Urinary bladder (tissue), 4 donors: Measurements from ENCODE around the gene PDCD11. TPM values are rescaled to one million over a fixed set of nuclear protein-coding genes. Genes with fewer than 3 reads are reported as not detected.
"Not testable (repeated sequence)": the region's sequence is repeated elsewhere in the genome, so short reads cannot be mapped to it uniquely, and the experiment has no call there.

Experiments
- DNase-seq: peaks from one replicate; pipeline ENCODE4 v3.0.0-alpha.2; 2015; ENCODE audit errors: extremely low spot score
- H3K27ac ChIP-seq: one replicate; pipeline ENCODE4 v1.5.1; 2013; ENCODE audit warnings: low read depth, mild to moderate bottlenecking, moderate library complexity
- H3K36me3 ChIP-seq: one replicate; pipeline ENCODE4 v1.6.1; 2013; ENCODE audit warnings: mild to moderate bottlenecking, moderate library complexity; ENCODE audit not compliant: insufficient read depth
- H3K4me1 ChIP-seq: one replicate; pipeline ENCODE4 v1.6.1; 2013; ENCODE audit warnings: mild to moderate bottlenecking, moderate library complexity; ENCODE audit not compliant: insufficient read depth
- H3K4me3 ChIP-seq: one replicate; pipeline ENCODE4 v1.5.1; 2013; ENCODE audit warnings: low read depth, low read length
- WGBS: extraction: QIAGEN DNeasy Blood & Tissue Kit; methylation state at CpG from one replicate; pipeline ENCODE4 v1.1.7; 2013; 5-methylcytosine and 5-hydroxymethylcytosine counted together
- polyA plus RNA-seq: library from polyadenylated mRNA; stranded (reverse); fragments of 200-250 nt; gene quantifications from one replicate; pipeline ENCODE4 v1.2.3, GENCODE V29; 2013
- total RNA-seq: library from RNA; depleted of rRNA; stranded (reverse); fragments of >200 nt; gene quantifications from one replicate; pipeline ENCODE4 v1.2.3, GENCODE V29; 2014
- donor health status: healthy with polysubstance abuse.
- donor health status: healthy.

PDCD11 gene
- total and polyA plus RNA-seq, 2 donors = 14.9 to 19.7 TPM

DNA sequence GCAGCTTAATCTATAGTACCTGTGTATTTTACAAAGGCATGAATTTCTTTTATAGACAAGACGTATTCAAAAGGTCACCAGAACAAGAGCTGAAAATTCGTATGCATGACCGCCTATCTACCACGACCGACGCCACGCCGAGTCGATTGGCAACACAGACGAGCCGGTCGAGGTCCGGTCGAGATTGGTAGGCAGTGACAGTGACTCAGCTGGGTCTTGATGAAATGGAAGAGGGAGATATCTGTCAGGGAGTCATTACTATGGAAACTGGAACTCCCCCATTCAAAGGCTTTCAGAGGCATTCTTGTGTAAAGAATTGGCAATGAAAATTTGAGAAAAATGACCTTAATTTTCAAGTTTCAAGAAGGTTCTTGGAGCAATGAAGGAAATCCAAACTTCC, 2.2 kb upstream of the PDCD11 start:
- Histone ChIP-seq H3K4me3 (no peak overlapping the region), H3K27ac (no peak overlapping the region), H3K36me3 (peaks cover 2% of the 10 kb centered on the region), H3K4me1 (no peaks in the 10 kb centered on the region)
- DNase-seq = no peak
- 92% methylated on average over 14 of the region's 14 CpGs for WGBS

GRCh38 chr10:103395754-103396066, 716 bp upstream of the PDCD11 start:
- WGBS = 3% methylated on average over 11 of the region's 11 CpGs
- H3K36me3 ChIP-seq = peaks cover under 1% of the 10 kb centered on the region
- peak overlapping the region; percentile 74 for H3K27ac ChIP-seq
- DNase-seq = no peak
- H3K4me3 ChIP-seq = peak overlapping the region; percentile 86
- H3K4me1 ChIP-seq = no peaks in the 10 kb centered on the region

DNA sequence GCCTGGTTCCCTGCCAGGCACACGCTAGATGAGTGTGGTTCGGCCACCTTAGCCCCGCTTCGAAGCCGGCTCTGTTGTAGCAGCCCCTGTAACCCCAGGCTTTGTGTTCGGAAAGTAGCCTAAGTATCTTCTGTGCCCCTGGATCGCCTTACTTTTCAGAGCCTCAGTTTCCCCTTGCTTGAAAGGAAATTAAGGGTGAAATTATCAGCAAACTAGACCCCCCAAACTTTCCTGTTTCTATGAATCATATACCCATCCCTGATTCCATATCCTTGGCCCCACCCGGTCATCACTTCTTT, 312 bp downstream of the PDCD11 start:
- WGBS = 0% methylated on average over 8 of the region's 8 CpGs
- H3K27ac ChIP-seq = peak overlapping the region; percentile 13
- H3K4me3 ChIP-seq = peak overlapping the region; percentile 86
- DNase-seq = no peak
- H3K4me1 ChIP-seq = no peaks in the 10 kb centered on the region
- no peaks in the 10 kb centered on the region for H3K36me3 ChIP-seq

GRCh38 chr10:103397191-103397825, 882 bp downstream of the PDCD11 start:
- no peak for DNase-seq
- 56% methylated on average over 19 of the region's 19 CpGs for WGBS
- Histone ChIP-seq H3K4me1 (no peaks in the 10 kb centered on the region), H3K4me3 (peak overlapping the region; percentile 86), H3K27ac (no peak overlapping the region), H3K36me3 (no peaks in the 10 kb centered on the region)

DNA sequence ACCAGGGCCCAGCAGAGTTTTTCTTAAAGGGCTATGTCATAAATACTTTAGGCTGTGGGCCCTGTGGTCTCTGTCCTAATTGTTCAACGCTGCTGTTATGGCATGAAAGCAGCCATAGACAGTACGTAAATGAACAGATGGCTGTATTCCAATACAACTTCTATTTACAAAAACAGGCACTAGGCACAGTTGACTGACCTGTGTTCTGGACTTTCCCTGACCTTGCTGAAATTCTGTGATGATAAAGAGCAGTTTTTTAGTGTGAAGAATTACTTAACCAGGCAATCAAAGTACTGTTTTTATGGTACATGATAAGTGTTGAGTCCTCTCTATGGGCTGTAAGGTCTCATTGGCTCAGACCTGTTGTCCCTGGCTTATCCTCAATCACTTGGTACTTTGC, 17.1 kb downstream of the PDCD11 start:
- peaks cover 5% of the 10 kb centered on the region for H3K36me3 ChIP-seq

GRCh38 chr10:103415581-103415980, 19.2 kb downstream of the PDCD11 start:
- H3K4me3 ChIP-seq = no peak overlapping the region
- no peaks in the 10 kb centered on the region for H3K4me1 ChIP-seq
- H3K27ac ChIP-seq = no peak overlapping the region
- peaks cover 5% of the 10 kb centered on the region for H3K36me3 ChIP-seq
- WGBS = 81% methylated on average over 8 of the region's 8 CpGs
- DNase-seq = no peak

More for the DNA sequence above, 17.1 kb downstream of the PDCD11 start:
- Histone ChIP-seq H3K27ac (no peak overlapping the region), H3K4me1 (no peaks in the 10 kb centered on the region), H3K4me3 (no peak overlapping the region)
- WGBS = 88% methylated on average over 2 of the region's 2 CpGs
- no peak for DNase-seq

DNA sequence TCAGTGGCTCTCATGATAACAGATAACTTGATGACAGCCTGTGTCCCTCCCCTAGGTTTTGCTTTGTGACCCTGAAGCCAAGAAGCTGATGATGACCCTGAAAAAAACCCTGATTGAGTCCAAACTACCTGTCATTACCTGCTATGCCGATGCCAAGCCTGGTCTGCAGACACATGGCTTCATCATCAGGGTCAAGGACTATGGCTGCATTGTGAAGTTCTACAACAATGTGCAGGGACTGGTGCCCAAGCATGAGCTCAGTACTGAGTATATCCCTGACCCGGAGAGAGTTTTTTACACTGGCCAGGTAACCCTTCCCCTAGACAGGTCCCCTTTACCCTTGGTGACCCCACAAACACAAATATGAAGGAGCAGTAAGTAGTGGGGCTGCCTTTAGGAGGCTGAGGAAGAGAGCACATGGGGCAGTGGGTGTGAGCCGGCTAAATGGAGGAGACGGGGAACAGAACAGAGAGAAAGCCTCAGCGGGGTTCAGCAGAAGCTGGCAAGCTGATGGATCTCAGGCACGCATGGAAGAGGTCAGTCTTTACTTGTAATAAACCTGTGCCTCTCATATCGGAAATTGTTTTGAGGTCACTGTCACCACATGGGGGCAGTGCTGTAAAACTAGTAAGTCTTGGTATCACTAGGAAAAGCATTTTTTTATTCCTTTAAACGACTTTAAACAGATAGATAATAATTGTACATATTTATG, 20.2 kb downstream of the PDCD11 start:
- Histone ChIP-seq H3K27ac (no peak overlapping the region), H3K4me1 (no peaks in the 10 kb centered on the region), H3K36me3 (peaks cover 5% of the 10 kb centered on the region), H3K4me3 (no peak overlapping the region)
- WGBS = 46% methylated on average over 8 of the region's 8 CpGs
- peak; percentile 26 for DNase-seq

GRCh38 chr10:103417148-103417469, 20.7 kb downstream of the PDCD11 start:
- DNase-seq, H3K4me3 ChIP-seq, H3K4me1 ChIP-seq, H3K36me3 ChIP-seq, H3K27ac ChIP-seq: not testable (repeated sequence)
- 93% methylated on average over 5 of the region's 5 CpGs for WGBS

DNA sequence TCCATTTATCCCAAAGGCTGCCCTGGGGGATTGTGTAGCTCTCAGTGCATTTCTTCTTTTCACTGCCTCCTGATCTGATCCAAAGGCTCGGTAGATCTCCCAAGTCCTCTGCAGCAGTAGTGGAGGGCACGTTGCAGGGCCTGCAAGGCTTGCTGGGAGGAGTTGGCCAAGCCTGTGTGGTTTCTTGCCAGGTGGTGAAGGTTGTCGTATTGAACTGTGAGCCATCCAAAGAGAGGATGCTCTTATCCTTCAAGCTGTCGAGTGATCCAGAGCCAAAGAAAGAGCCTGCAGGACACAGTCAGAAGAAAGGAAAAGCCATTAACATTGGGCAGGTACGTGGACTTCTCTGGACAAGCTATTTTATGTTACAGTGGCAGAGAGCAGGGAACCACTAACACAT, 21.2 kb downstream of the PDCD11 start:
- 89% methylated on average over 5 of the region's 5 CpGs for WGBS

DNA sequence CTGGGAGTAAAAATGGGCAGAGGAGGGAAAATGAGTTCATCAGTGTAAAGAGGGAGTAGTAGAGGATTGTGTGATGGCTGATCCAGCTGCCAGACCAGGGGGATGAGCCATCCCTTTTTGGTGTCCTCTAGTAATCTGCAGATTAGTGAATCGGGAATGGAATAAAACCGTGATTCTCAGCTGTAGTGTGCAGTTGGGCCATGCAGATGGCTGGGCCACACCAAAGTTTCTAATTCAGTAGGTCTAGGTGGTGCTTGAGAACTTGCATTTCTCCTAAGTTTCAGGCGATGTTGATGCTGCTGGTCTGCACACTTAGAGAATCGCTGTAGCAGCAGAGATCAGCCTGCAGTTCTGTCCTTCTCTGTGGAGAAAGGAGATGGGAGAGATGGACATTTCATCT, 22.7 kb downstream of the PDCD11 start:
- Histone ChIP-seq H3K27ac (no peak overlapping the region), H3K4me1 (no peaks in the 10 kb centered on the region), H3K4me3 (no peak overlapping the region), H3K36me3 (no peaks in the 10 kb centered on the region)
- 94% methylated on average over 4 of the region's 4 CpGs for WGBS
- DNase-seq = no peak

More for the DNA sequence above, 21.2 kb downstream of the PDCD11 start:
- H3K36me3 ChIP-seq = peaks cover 5% of the 10 kb centered on the region
- H3K27ac ChIP-seq = no peak overlapping the region
- no peak for DNase-seq
- no peaks in the 10 kb centered on the region for H3K4me1 ChIP-seq
- H3K4me3 ChIP-seq = no peak overlapping the region

DNA sequence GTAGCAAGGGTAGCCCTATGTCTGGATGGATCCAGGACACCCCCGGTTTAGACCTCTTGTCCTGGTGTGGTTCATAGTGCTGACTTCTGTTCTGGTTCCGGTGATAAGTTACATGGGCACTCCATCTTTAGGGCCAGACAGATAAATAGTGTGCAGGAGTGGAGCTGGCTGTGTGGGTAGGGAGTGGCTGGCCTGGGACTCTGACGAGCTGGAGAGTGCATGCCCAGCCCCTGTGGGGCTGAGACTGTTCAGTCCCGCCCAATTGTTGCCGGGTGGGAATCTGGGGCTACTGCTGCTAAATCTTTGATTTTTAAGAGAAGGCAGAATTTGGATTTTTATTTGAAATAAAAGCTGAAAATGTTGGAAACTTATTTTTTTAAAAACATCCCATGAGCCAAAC, 27.3 kb downstream of the PDCD11 start:
- Histone ChIP-seq H3K4me1 (no peaks in the 10 kb centered on the region), H3K27ac (no peak overlapping the region), H3K36me3 (peaks cover 5% of the 10 kb centered on the region), H3K4me3 (no peak overlapping the region)
- DNase-seq = no peak
- 83% methylated on average over 5 of the region's 5 CpGs for WGBS

GRCh38 chr10:103427866-103428265, 31.4 kb downstream of the PDCD11 start:
- no peak for DNase-seq
- no peaks in the 10 kb centered on the region for H3K4me1 ChIP-seq
- H3K36me3 ChIP-seq = peaks cover 9% of the 10 kb centered on the region
- 88% methylated on average over 9 of the region's 9 CpGs for WGBS
- H3K27ac ChIP-seq = no peak overlapping the region
- no peak overlapping the region for H3K4me3 ChIP-seq

DNA sequence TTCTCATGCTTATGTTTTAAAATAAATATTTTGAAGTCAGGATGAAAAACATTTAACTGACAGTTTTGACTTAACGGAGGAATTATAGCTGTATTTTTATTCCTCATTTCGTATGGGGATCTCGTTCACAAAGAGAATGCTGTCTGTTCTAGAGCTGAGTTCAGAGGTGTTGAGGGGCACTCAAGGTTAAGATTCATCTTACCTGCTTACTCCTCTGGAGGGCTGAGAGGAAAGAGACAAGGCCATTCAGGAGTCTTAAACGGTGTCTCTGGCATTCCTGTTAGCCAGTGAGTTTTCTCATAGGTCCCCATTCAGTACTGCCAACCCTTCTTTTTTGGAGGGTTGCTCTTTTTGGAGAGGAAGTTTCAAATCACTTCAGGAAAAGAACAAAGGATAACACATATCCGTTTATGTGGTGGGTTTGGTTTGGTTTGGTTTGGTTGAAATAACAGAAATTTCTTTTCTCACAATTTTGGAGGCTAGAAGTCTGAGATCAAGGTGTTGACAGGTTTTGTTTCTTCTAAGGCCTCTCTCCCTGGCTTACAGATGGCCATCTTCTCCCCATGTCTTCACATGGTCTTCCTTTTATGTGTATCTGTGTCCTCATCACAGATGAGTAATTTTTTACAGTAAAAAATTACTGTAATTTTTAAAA, 32.7 kb downstream of the PDCD11 start:
- Histone ChIP-seq H3K36me3 (peaks cover 9% of the 10 kb centered on the region), H3K27ac (no peak overlapping the region), H3K4me3 (no peak overlapping the region), H3K4me1 (no peaks in the 10 kb centered on the region)
- DNase-seq = no peak
- 82% methylated on average over 5 of the region's 5 CpGs for WGBS

DNA sequence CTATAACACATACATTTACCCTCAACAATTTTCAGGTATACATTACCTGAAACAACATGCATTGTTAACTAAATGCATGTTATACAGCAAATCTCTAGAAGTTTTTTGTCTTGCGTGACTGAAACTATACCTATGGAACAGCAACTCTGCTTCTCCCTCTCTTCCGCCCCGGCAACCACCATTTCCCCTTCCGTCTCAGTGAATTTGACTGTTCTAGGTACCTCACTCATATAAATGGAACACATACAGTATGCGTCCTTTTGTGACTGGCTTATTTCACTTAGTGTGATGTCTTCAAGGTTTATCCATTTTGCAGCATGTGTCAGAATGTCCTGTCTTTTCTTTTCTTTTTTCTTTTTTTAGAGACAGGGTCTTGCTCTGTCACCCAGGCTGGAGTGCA, 33.2 kb downstream of the PDCD11 start:
- Histone ChIP-seq H3K27ac (no peak overlapping the region), H3K4me3 (no peak overlapping the region), H3K36me3 (peaks cover 6% of the 10 kb centered on the region), H3K4me1 (no peaks in the 10 kb centered on the region)
- no peak for DNase-seq
- WGBS = 96% methylated on average over 5 of the region's 5 CpGs
